ENCODE measurements around the gene SRRM3. TPM values are rescaled to one million over a fixed set of nuclear protein-coding genes. Genes with fewer than 3 reads are reported as not detected.
A peak's percentile ranks its signal among the peaks of the same experiment; 100 is the strongest.
"Not testable (repeated sequence)": the region's sequence is repeated elsewhere in the genome, so short reads cannot be mapped to it uniquely, and the experiment has no call there.

The SRRM3 gene
- polyA plus RNA-seq, 1 of the 3 experiments (the other 2 are of a cell fraction): 2.7 TPM

GRCh38 chr7:76201732-76202665, at the start of gene SRRM3 (continued):
- TF ChIP-seq USF2 (IDR thresholded peaks at IDR 0.05; ENCODE audit: borderline replicate concordance, low read depth, low read length) (no peak), SMC3 (IDR thresholded peaks at IDR 0.05; ENCODE audit: low read depth, low read length) (peak; percentile 40), YY1 (IDR thresholded peaks at IDR 0.05; ENCODE audit: low read depth) (no peak), RCOR1 (IDR thresholded peaks at IDR 0.05; ENCODE audit: low read length) (peak; percentile 77), CHD2 (IDR thresholded peaks at IDR 0.05; ENCODE audit: low read length, partially characterized antibody) (peak; percentile 86), IRF3 (IDR thresholded peaks at IDR 0.05; ENCODE audit: low read depth, low read length) (no peak), POLR2AphosphoS5 (IDR thresholded peaks at IDR 0.05; ENCODE audit: low read depth, low read length) (no peak), MXI1 (IDR thresholded peaks at IDR 0.05; ENCODE audit: low read depth, low read length) (peak; percentile 78), GABPA (IDR thresholded peaks at IDR 0.05; ENCODE audit: low read depth) (no peak), EZH2phosphoT487 (IDR thresholded peaks at IDR 0.05; ENCODE audit: borderline replicate concordance, low read depth) (no peak), RXRA (IDR thresholded peaks at IDR 0.05; ENCODE audit: borderline replicate concordance, low read depth) (no peak), FOXM1 (IDR thresholded peaks at IDR 0.05; ENCODE audit: low read depth) (no peak), MEF2A (IDR thresholded peaks at IDR 0.05; ENCODE audit: borderline replicate concordance, low read depth) (no peak), USF1 (IDR thresholded peaks at IDR 0.05; ENCODE audit: borderline replicate concordance, low read depth) (no peak), JUND (IDR thresholded peaks at IDR 0.05) (no peak)

- H3K4me1 ChIP-seq (ENCODE audit: control insufficient read depth in 1 of 2, insufficient read depth in 2 of 2, low read depth in 1 of 2, low read length in 1 of 2): peaks cover 0 to 3% of the 10 kb centered on the region in 2 experiments; a peak in 1 of 4 replicates
- H3K9ac ChIP-seq: no peak overlapping the region
- DNase-seq: no peak
- H4K20me1 ChIP-seq (ENCODE audit: insufficient read depth): no peaks in the 10 kb centered on the region
- no peaks in the 10 kb centered on the region for H3K36me3 ChIP-seq (replicated peaks in 1 of 2; ENCODE audit: control insufficient read depth in 1 of 2, insufficient read depth in 2 of 2, low read length in 1 of 2)
- no peak for TF ChIP-seq IRF3 (IDR thresholded peaks at IDR 0.05; ENCODE audit: low read depth, low read length)
- no peak for TF ChIP-seq GATA2 (CRISPR knock-in tag; IDR thresholded peaks at IDR 0.05)
- no peak for TF ChIP-seq FOXM1 (IDR thresholded peaks at IDR 0.05; ENCODE audit: low read depth)
- TF ChIP-seq NFIC (IDR thresholded peaks at IDR 0.05; ENCODE audit: borderline replicate concordance): no peak
- TF ChIP-seq USF2 (IDR thresholded peaks at IDR 0.05; ENCODE audit: borderline replicate concordance, low read depth, low read length): no peak
- no peak overlapping the region for H3K4me3 ChIP-seq (ENCODE audit: low read depth in 2 of 2, low read length in 1 of 2)
- ChIA-PET CTCF (no interaction called here), POLR2A (no interaction called here)
- H3K79me2 ChIP-seq (ENCODE audit: insufficient read depth): no peaks in the 10 kb centered on the region
- H3F3A ChIP-seq (replicated peaks; ENCODE audit: insufficient read depth): no peaks in the 10 kb centered on the region
- no peak overlapping the region for H3K4me2 ChIP-seq
- no peak overlapping the region for H2AFZ ChIP-seq (ENCODE audit: low read depth)
- no peaks in the 10 kb centered on the region for H3K9me2 ChIP-seq
- H3K9me3 ChIP-seq: no peaks in the 10 kb centered on the region
- 77% methylated on average over 5 of the region's 5 CpGs for WGBS (ENCODE audit: low lambda C conversion rate)
- H3K27ac ChIP-seq (ENCODE audit: low read depth in 2 of 2, low read length in 1 of 2): no peak overlapping the region
- peaks cover 7% of the 10 kb centered on the region; the same call in 1 of the 2 replicates for H3K27me3 ChIP-seq (ENCODE audit: insufficient read depth)
Measured at GRCh38 chr7:76151932-76152331, 49.8 kb upstream of the SRRM3 start.

- 58% methylated on average over 5 of the region's 5 CpGs for WGBS (ENCODE audit: low lambda C conversion rate)
- H3K4me2 ChIP-seq, POLR2A ChIA-PET: not testable (repeated sequence)
Measured at GRCh38 chr7:76153571-76154230, 48.0 kb upstream of the SRRM3 start.

More at GRCh38 chr7:76153571-76154230, 48.0 kb upstream of the SRRM3 start:
- H3K9me2 ChIP-seq; DNase-seq; H3K27me3 ChIP-seq (ENCODE audit: insufficient read depth); H3K4me3 ChIP-seq (ENCODE audit: low read depth in 2 of 2, low read length in 1 of 2); CTCF ChIA-PET; H3K9ac ChIP-seq; H3K27ac ChIP-seq (ENCODE audit: low read depth in 2 of 2, low read length in 1 of 2); H3K4me1 ChIP-seq (ENCODE audit: control insufficient read depth in 1 of 2, insufficient read depth in 2 of 2, low read depth in 1 of 2, low read length in 1 of 2); H3F3A ChIP-seq (replicated peaks; ENCODE audit: insufficient read depth); H3K9me3 ChIP-seq; H4K20me1 ChIP-seq (ENCODE audit: insufficient read depth); H2AFZ ChIP-seq (ENCODE audit: low read depth); H3K36me3 ChIP-seq (replicated peaks in 1 of 2; ENCODE audit: control insufficient read depth in 1 of 2, insufficient read depth in 2 of 2, low read length in 1 of 2); H3K79me2 ChIP-seq (ENCODE audit: insufficient read depth): not testable (repeated sequence)
